Activated naive CD4-positive, alpha-beta T cell treated with anti-CD3 and anti-CD28 coated beads, Interleukin-2, amount 10 ng/mL, durations not matched to agents 7 days and 5 days (primary cell): Measurements from ENCODE around the gene TOLLIP.
A peak's percentile ranks its signal among the peaks of the same experiment; 100 is the strongest.
"Not testable (repeated sequence)": the region's sequence is repeated elsewhere in the genome, so short reads cannot be mapped to it uniquely, and the experiment has no call there.

ENCODE experiments used
- CTCF ChIA-PET: fragments of 350-600 bp; sonication (Branson Sonifier 250); formaldehyde crosslinking; loops from one replicate; lab custom pipeline; 2021; ENCODE audit warnings: antibody characterized with exemption; lab: Charles Lee
- DNase-seq: peaks from one replicate; pipeline ENCODE4 v3.0.0-alpha.2; 2020
- H3K27ac Mint-ChIP-seq: one replicate; pipeline ENCODE4 v1.8.0; 2021; ENCODE audit warnings: mild to moderate bottlenecking, moderate library complexity, mixed read lengths
- H3K27me3 Mint-ChIP-seq: one replicate; pipeline ENCODE4 v1.8.0; 2021; ENCODE audit warnings: mild to moderate bottlenecking, mixed read lengths
- H3K36me3 Mint-ChIP-seq: one replicate; pipeline ENCODE4 v1.8.0; 2021; ENCODE audit warnings: mixed read lengths
- H3K4me1 Mint-ChIP-seq: one replicate; pipeline ENCODE4 v1.8.0; 2021; ENCODE audit warnings: mixed read lengths
- H3K4me3 Mint-ChIP-seq: one replicate; pipeline ENCODE4 v1.8.0; 2021; ENCODE audit warnings: mild to moderate bottlenecking, moderate library complexity, mixed read lengths
- H3K9me3 Mint-ChIP-seq: one replicate; pipeline ENCODE4 v1.8.0; 2021; ENCODE audit warnings: mixed read lengths

The TOLLIP gene

GRCh38 chr11:1244557-1244956 is 64.9 kb downstream of the TOLLIP start:
- H3K36me3 Mint-ChIP-seq, CTCF ChIA-PET, DNase-seq, H3K4me1 Mint-ChIP-seq, H3K4me3 Mint-ChIP-seq, H3K27ac Mint-ChIP-seq, H3K27me3 Mint-ChIP-seq: not testable (repeated sequence)
- peaks cover 29% of the 10 kb centered on the region for H3K9me3 Mint-ChIP-seq

- DNase-seq, H3K4me3 Mint-ChIP-seq, CTCF ChIA-PET, H3K27ac Mint-ChIP-seq, H3K36me3 Mint-ChIP-seq, H3K27me3 Mint-ChIP-seq, H3K4me1 Mint-ChIP-seq: not testable (repeated sequence)
- peaks cover 29% of the 10 kb centered on the region for H3K9me3 Mint-ChIP-seq
Observed at GRCh38 chr11:1243521-1243920, 65.9 kb downstream of the TOLLIP start.

DNA sequence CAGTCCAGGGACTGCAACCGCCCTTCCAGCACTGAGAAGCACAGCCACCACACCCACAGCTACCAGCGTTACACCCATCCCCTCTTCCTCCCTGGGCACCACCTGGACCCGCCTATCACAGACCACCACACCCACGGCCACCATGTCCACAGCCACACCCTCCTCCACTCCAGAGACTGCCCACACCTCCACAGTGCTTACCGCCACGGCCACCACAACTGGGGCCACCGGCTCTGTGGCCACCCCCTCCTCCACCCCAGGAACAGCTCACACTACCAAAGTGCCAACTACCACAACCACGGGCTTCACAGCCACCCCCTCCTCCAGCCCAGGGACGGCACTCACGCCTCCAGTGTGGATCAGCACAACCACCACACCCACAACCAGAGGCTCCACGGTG is 66.7 kb downstream of the TOLLIP start:
- H3K4me3 Mint-ChIP-seq, H3K36me3 Mint-ChIP-seq, H3K27ac Mint-ChIP-seq, DNase-seq, CTCF ChIA-PET, H3K27me3 Mint-ChIP-seq, H3K4me1 Mint-ChIP-seq: not testable (repeated sequence)
- H3K9me3 Mint-ChIP-seq, result peaks cover 25% of the 10 kb centered on the region

DNA sequence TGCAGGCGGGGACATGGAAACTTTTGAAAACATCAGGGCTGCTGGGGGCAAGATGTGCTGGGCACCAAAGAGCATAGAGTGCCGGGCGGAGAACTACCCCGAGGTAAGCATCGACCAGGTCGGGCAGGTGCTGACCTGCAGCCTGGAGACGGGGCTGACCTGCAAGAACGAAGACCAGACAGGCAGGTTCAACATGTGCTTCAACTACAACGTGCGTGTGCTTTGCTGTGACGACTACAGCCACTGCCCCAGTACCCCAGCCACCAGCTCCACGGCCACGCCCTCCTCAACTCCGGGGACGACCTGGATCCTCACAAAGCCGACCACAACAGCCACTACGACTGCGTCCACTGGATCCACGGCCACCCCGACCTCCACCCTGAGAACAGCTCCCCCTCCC is 67.1 kb downstream of the TOLLIP start:
- no peak for DNase-seq
- no peaks in the 10 kb centered on the region for H3K27me3 Mint-ChIP-seq

DNA sequence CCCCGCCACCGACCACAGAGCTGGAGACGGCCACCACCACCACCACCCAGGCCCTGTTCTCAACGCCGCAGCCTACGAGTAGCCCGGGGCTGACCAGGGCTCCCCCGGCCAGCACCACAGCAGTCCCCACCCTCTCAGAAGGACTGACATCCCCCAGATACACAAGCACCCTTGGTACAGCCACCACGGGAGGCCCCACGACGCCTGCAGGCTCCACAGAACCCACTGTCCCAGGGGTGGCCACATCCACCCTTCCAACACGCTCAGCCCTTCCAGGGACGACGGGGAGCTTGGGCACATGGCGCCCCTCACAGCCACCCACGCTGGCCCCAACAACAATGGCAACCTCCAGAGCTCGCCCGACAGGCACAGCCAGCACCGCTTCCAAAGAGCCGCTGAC is 67.7 kb downstream of the TOLLIP start:
- DNase-seq, result no peak
- CTCF ChIA-PET, result no interaction called here
- H3K27ac Mint-ChIP-seq, result no peak overlapping the region
- H3K4me3 Mint-ChIP-seq, result no peak overlapping the region
- H3K36me3 Mint-ChIP-seq, result no peaks in the 10 kb centered on the region
- no peaks in the 10 kb centered on the region for H3K4me1 Mint-ChIP-seq
- no peaks in the 10 kb centered on the region for H3K27me3 Mint-ChIP-seq
- H3K9me3 Mint-ChIP-seq, result peaks cover 22% of the 10 kb centered on the region

More for the DNA sequence above, 67.1 kb downstream of the TOLLIP start:
- Mint-ChIP-seq H3K9me3 (peaks cover 25% of the 10 kb centered on the region), H3K4me1 (no peaks in the 10 kb centered on the region), H3K27ac (no peak overlapping the region), H3K36me3 (no peaks in the 10 kb centered on the region), H3K4me3 (no peak overlapping the region)
- CTCF ChIA-PET, result no interaction called here

DNA sequence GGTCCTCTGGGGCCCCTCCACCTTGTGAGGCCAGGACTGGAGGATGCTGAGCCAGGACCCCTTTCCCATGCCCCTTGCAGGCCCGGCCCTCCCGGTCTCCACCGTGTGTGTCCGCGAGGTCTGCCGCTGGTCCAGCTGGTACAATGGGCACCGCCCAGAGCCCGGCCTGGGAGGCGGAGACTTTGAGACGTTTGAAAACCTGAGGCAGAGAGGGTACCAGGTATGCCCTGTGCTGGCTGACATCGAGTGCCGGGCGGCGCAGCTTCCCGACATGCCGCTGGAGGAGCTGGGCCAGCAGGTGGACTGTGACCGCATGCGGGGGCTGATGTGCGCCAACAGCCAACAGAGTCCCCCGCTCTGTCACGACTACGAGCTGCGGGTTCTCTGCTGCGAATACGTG is 68.7 kb downstream of the TOLLIP start:
- no peak overlapping the region for H3K27ac Mint-ChIP-seq
- peaks cover 16% of the 10 kb centered on the region for H3K9me3 Mint-ChIP-seq
- H3K36me3 Mint-ChIP-seq, result no peaks in the 10 kb centered on the region
- no peak for DNase-seq
- CTCF ChIA-PET, result no interaction called here
- no peaks in the 10 kb centered on the region for H3K27me3 Mint-ChIP-seq
- no peaks in the 10 kb centered on the region for H3K4me1 Mint-ChIP-seq
- no peak overlapping the region for H3K4me3 Mint-ChIP-seq

DNA sequence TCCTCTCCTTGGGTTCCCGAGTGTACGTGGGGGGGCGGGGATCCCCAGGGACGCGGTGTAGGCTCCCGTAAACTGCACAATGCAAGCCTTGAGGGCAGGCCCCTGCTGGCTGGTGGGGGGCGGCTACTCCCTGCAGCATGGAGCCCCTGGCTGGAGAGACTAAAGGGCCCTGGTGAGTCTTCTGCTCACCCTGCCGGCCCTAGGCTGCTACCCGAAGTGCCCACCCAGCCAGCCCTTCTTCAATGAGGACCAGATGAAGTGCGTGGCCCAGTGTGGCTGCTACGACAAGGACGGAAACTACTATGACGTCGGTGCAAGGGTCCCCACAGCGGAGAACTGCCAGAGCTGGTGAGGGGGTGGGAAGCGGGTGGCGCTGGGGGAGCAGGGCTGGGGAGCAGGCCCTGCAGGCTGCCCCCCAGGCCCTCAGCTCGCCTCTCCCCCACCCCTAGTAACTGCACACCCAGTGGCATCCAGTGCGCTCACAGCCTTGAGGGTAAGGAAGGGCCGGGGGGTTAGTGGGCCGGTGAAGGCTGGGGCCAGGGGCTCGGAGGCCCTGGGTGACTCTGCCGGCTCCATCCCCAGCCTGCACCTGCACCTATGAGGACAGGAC is 69.7 kb downstream of the TOLLIP start:
- DNase-seq, result no peak
- Mint-ChIP-seq H3K27me3 (no peaks in the 10 kb centered on the region), H3K4me1 (no peaks in the 10 kb centered on the region), H3K9me3 (peaks cover 14% of the 10 kb centered on the region), H3K27ac (no peak overlapping the region), H3K36me3 (no peaks in the 10 kb centered on the region), H3K4me3 (no peak overlapping the region)
- CTCF ChIA-PET, result no interaction called here

DNA sequence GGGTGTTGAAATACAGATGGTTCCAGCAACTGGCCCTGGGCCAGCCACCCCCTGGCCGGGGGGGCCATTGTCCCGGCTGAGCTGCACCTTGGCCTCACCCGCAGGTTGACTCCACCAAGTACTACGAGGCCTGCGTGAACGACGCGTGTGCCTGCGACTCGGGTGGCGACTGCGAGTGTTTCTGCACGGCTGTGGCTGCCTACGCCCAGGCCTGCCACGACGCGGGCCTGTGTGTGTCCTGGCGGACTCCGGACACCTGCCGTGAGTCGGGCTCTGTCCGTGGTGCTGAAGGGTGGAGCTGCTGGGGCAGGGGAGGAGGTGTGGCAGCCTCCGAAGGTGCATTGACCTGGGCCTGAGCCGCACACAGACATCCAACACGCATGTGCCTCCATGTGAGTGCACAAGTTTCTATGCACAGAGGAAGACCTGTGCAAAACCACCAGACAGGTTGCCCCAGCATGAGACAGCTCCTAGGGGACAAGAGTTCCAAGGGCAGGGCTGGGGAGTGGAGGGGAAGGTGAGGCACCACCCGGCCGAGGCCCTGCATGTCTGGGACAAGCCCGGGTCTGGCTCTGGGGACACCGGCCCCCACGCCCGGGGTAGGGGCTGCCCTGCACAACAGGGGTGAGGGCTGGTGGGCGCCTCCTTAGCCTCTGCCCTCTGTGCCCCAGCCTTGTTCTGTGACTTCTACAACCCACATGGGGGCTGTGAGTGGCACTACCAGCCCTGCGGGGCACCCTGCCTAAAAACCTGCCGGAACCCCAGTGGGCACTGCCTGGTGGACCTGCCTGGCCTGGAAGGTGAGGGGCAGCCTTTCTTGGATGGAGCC is 70.5 kb downstream of the TOLLIP start:
- no peaks in the 10 kb centered on the region for H3K4me1 Mint-ChIP-seq
- H3K27me3 Mint-ChIP-seq, result no peaks in the 10 kb centered on the region
- CTCF ChIA-PET, result no interaction called here
- H3K9me3 Mint-ChIP-seq, result peaks cover 10% of the 10 kb centered on the region
- no peak overlapping the region for H3K4me3 Mint-ChIP-seq
- no peak overlapping the region for H3K27ac Mint-ChIP-seq
- no peaks in the 10 kb centered on the region for H3K36me3 Mint-ChIP-seq
- no peak for DNase-seq

GRCh38 chr11:1237851-1238250 is 71.6 kb downstream of the TOLLIP start:
- H3K36me3 Mint-ChIP-seq, result no peaks in the 10 kb centered on the region
- H3K27me3 Mint-ChIP-seq, result no peaks in the 10 kb centered on the region
- H3K27ac Mint-ChIP-seq, result no peak overlapping the region
- H3K4me3 Mint-ChIP-seq, result no peak overlapping the region
- H3K9me3 Mint-ChIP-seq, result peaks cover 10% of the 10 kb centered on the region
- no peak for DNase-seq
- CTCF ChIA-PET, result no interaction called here
- no peaks in the 10 kb centered on the region for H3K4me1 Mint-ChIP-seq

DNA sequence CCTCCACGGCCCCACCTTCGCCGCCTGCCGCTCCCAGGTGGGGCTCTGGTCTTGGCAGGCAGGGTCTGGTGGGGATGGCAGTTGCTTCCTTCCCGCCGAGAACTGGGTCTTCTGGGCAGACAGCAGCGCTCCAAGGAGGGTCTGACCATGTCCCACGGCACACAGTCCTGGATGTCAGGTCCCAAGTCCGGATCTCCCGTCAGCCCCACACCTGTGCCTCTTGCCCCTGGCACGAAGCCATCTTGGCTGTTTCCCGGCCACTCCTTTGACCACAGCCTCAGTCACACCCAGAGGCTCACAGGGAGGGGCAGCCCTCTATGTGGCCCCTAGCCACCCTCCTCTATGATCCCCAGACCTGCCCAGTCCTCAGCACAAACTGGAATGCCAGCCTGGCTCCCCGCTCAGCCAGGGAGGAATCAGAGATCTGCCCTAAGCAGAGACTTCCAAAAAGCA is 72.3 kb downstream of the TOLLIP start:
- CTCF ChIA-PET, result no interaction called here

DNA sequence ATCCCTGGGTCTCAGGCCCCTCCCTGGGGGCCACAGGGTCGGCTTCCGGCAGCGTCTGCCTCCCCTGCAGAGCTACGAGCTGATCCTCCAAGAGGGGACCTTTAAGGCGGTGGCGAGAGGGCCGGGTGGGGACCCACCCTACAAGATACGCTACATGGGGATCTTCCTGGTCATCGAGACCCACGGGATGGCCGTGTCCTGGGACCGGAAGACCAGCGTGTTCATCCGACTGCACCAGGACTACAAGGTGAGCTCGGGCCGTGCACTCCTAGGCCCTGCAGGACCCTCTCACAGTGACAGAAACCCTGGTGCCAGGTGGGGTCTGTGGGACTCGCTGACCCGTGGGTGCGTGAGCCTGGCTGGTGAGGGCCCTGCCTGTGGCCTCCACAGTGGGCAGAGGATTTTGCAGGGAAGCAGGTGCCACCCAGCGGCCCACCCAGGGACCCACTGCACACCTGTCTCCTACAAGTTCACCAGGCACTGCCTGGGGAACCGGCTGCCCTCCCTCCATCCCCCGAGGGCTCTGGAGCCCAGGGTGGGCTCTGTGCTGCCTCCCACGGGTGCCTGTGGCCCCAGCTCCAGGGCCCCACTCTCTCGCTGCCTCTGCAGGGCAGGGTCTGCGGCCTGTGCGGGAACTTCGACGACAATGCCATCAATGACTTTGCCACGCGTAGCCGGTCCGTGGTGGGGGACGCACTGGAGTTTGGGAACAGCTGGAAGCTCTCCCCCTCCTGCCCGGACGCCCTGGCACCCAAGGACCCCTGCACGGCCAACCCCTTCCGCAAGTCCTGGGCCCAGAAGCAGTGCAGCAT is 72.9 kb downstream of the TOLLIP start:
- CTCF ChIA-PET, result no interaction called here
- H3K9me3 Mint-ChIP-seq, result no peaks in the 10 kb centered on the region
- H3K27me3 Mint-ChIP-seq, result no peaks in the 10 kb centered on the region
- H3K27ac Mint-ChIP-seq, result no peak overlapping the region
- no peak overlapping the region for H3K4me3 Mint-ChIP-seq
- no peaks in the 10 kb centered on the region for H3K4me1 Mint-ChIP-seq
- H3K36me3 Mint-ChIP-seq, result no peaks in the 10 kb centered on the region
- DNase-seq, result peak; percentile 8

More for the DNA sequence above, 72.3 kb downstream of the TOLLIP start:
- no peak for DNase-seq
- Mint-ChIP-seq H3K27me3 (no peaks in the 10 kb centered on the region), H3K36me3 (no peaks in the 10 kb centered on the region), H3K9me3 (peaks cover 4% of the 10 kb centered on the region), H3K4me1 (no peaks in the 10 kb centered on the region), H3K27ac (no peak overlapping the region), H3K4me3 (no peak overlapping the region)

DNA sequence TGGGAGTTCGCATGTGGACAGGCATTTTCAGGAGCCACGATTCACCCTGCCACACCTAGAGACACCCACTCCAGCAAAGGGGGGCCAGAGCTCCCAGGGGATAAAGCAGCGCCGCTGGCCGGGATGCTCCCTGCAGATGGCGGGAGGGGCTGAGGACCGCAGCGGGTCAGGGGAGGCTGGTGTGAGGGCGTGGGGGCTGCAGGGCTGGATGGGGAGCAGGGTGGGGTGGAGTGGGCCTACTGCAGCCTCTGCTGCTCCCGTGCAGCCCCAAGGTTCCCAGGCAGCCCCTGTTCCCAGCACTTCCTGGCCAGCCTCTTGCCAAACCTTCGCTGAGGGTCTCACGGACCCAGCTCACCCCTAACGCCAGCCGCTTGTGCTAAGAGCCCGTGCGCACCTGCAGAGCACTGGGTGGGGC is 73.5 kb downstream of the TOLLIP start:
- Mint-ChIP-seq H3K27me3 (no peaks in the 10 kb centered on the region), H3K27ac (no peak overlapping the region), H3K9me3 (no peaks in the 10 kb centered on the region), H3K4me1 (no peaks in the 10 kb centered on the region), H3K4me3 (no peak overlapping the region), H3K36me3 (no peaks in the 10 kb centered on the region)
- CTCF ChIA-PET, result no interaction called here
- DNase-seq, result peak; percentile 10

DNA sequence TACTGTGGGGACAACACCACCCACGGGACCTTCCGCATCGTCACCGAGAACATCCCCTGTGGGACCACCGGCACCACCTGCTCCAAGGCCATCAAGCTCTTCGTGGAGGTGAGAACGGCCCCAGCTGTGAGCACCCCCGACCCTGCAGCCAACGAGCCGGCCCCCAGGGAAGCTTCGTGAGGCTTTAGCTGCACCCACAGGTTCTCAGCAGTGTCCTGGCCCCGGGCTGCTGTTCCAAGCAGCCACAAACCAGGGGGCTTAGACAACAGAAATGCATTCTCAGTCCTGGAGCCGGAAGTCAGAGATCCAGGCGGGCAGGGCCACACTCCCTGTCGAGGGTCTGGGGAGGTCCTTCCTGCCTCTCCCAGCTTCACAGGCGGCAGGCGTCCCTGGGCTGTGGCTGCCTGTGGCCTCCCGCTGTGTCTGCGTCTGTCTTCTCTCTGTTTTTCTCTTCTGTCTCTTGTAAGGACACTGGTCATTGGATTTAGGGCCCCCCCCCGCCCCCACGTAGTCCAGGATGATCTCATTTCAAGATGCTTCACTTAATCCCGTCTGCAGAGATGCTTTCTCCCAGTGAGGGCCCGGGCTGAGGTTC is 74.0 kb downstream of the TOLLIP start:
- no peak overlapping the region for H3K27ac Mint-ChIP-seq
- H3K27me3 Mint-ChIP-seq, result no peaks in the 10 kb centered on the region
- CTCF ChIA-PET, result no interaction called here
- H3K36me3 Mint-ChIP-seq, result no peaks in the 10 kb centered on the region
- H3K9me3 Mint-ChIP-seq, result no peaks in the 10 kb centered on the region
- H3K4me1 Mint-ChIP-seq, result no peaks in the 10 kb centered on the region
- no peak overlapping the region for H3K4me3 Mint-ChIP-seq
- DNase-seq, result peak; percentile 11

DNA sequence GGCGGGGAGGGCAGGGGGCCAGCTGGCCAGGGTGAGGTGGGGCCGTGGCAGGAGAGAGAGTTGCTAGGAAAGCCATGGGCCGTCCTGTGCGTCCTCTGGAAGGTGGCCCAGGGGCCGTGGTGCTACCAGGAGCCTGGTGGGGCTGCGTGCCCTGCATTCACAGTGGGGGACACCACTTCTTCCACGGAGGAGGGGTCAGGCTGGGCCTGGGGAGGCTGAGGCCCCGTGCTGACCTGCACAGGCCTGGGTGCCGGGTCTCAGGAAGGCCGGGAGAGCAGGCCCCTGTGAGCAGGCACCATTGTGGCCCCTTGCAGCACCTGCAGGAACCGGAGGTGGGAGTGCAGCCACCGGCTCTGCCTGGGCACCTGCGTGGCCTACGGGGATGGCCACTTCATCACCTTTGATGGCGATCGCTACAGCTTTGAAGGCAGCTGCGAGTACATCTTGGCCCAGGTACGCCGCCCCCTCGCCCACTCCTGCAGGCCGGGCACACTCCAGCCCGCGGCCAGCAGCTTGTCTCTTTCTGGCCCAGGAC is 74.6 kb downstream of the TOLLIP start:
- Mint-ChIP-seq H3K4me1 (no peaks in the 10 kb centered on the region), H3K9me3 (no peaks in the 10 kb centered on the region), H3K27ac (no peak overlapping the region), H3K36me3 (no peaks in the 10 kb centered on the region), H3K4me3 (no peak overlapping the region), H3K27me3 (no peaks in the 10 kb centered on the region)
- CTCF ChIA-PET, result no interaction called here
- DNase-seq, result peak; percentile 10
